Measurements from ENCODE around the gene MEP1B. TPM values are rescaled to one million over a fixed set of nuclear protein-coding genes. Genes with fewer than 3 reads are reported as not detected.

Gene MEP1B
- total RNA-seq, 1 experiment from 2014 or later = not detected

DNA sequence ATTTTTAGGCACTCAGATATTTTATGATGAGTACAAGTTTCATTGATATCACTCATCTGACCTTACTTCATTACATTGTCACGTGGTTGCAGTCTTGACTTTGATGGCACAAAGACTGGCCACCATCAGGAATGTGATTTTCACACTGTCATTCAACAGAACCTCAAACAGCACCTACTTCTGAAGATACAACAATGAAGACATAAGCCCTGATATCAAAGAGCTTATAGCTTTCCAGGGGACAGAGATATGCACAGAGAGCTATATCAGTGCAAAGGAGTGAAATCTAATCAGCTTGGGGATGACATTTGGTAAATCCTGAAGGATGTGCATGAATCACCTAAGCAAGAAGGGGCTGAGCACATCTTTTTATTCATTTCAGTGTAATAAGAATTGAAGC is 72.3 kb downstream of the MEP1B start:
- DNase-seq (ENCODE audit: low spot score) = no peak

- no peak for DNase-seq (ENCODE audit: low spot score)
Observed at GRCh38 chr18:32264401-32264800, 74.6 kb downstream of the MEP1B start.

DNA sequence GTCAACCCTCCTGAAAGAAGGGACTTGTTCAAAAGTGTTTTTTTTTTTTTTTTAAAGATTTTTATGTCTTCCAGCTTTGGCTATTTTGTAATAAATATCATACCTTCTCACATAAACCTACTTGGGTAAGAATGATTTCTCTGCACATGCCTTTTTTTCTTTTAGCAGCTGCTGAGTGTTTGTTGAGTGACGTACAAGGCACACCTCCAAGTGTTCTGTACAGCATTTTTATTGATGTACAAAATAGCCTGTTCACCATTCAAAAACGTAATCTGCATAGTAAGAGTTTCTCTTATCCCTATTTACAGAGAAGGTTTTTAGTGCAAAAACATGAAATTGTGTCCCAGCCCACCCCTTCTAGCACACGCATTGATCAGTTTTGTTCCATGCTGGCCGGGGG is 77.6 kb downstream of the MEP1B start:
- DNase-seq (ENCODE audit: low spot score) = no peak

Other genes starting within 250 kb of the MEP1B start
- 18.9 and 24.3 TPM in 2 replicates for gene TRAPPC8, start 246.9 kb upstream of the MEP1B start, total RNA-seq (2014; rRNA removed; shearing (Covaris generic))
- 0.25 and 0.29 TPM in 2 replicates for gene RNF125, start 171.2 kb upstream of the MEP1B start, total RNA-seq (2014; rRNA removed; shearing (Covaris generic))
- 30.2 and 52.4 TPM in 2 replicates for gene RNF138, start 98.2 kb upstream of the MEP1B start, total RNA-seq (2014; rRNA removed; shearing (Covaris generic))

Data from H4 (cell line).